Stomach (tissue), 9 donors: ENCODE results near the gene ERCC2. TPM values are rescaled to one million over a fixed set of nuclear protein-coding genes. Genes with fewer than 3 reads are reported as not detected.

Experiments used
- DNase-seq, 2 donors: peaks; one replicate each; pipeline versions ENCODE4 v3.0.0 to v3.0.0-alpha.2; 2013 to 2019
- H3K27ac ChIP-seq, 5 donors: fragments of 200-600 bp in 4 of 5; sonication (generic) in 4 of 5; one replicate each; pipeline ENCODE4 v1.5.1; 2013 to 2019; ENCODE audit warnings: mild to moderate bottlenecking in 1 of 5, moderate library complexity in 1 of 5
- H3K27me3 ChIP-seq, 3 donors: fragments of 200-600 bp; sonication (generic); one replicate each; pipeline ENCODE4 v1.5.1; 2017 to 2019; ENCODE audit warnings: mixed run types in 1 of 3
- H3K36me3 ChIP-seq, 4 donors: fragments of 200-600 bp; sonication (generic); 1 replicate in 3 of 4; 2 replicates in 1 of 4; pipeline ENCODE4 v1.5.1; 2016 to 2019
- H3K4me1 ChIP-seq, 4 donors: fragments of 200-600 bp; sonication (generic); one replicate each; pipeline ENCODE4 v1.5.1; 2016 to 2019
- H3K4me3 ChIP-seq, 4 donors: fragments of 200-600 bp; sonication (generic) in 3 of 4; one replicate each; pipeline ENCODE4 v1.5.1; 2016 to 2019; ENCODE audit warnings: mild to moderate bottlenecking in 1 of 4
- H3K9me3 ChIP-seq, 4 donors: fragments of 200-600 bp; sonication (generic); one replicate each; pipeline ENCODE4 v1.5.1; 2016 to 2019
- EP300 ChIP-seq: sonication (generic); formaldehyde crosslinking; IDR thresholded peaks from one replicate; pipeline ENCODE4 v1.6.1; 2017; ENCODE audit warnings: antibody characterized with exemption
- POLR2A ChIP-seq, 4 donors: fragments of 450-650 bp; IDR thresholded peaks; one replicate each; pipeline ENCODE4 v1.6.1; 2016; ENCODE audit warnings: antibody characterized with exemption in 4 of 4, control low read depth in 2 of 4, mild to moderate bottlenecking in 1 of 4, moderate library complexity in 1 of 4
- POLR2AphosphoS5 ChIP-seq, 3 donors: sonication (generic); formaldehyde crosslinking; IDR thresholded peaks; one replicate each; pipeline ENCODE4 v1.6.1; 2016; ENCODE audit warnings: antibody characterized with exemption in 3 of 3
- WGBS, 5 donors: extraction: QIAGEN DNeasy Blood & Tissue Kit in 3 of 5; methylation state at CpG; one replicate each; pipeline versions ENCODE4 v1.1.5 to v1.1.7; 2013 to 2018; 5-methylcytosine and 5-hydroxymethylcytosine counted together
- intact Hi-C: fragments of 100-400 bp; cut with DNase I; formaldehyde crosslinking; loops from one replicate; pipeline ENCODE4 v1.15.1; 2023; ENCODE audit warnings: low total_unique reads
- polyA plus RNA-seq, 3 donors: library from polyadenylated mRNA; stranded (reverse); fragments of 200-250 nt; gene quantifications; one replicate each; pipeline ENCODE4 v1.2.3, GENCODE V29; 2013
- total RNA-seq, 5 donors: library from RNA; depleted of rRNA; stranded (reverse); fragments of >200 nt; gene quantifications; one replicate each; pipeline versions ENCODE4 v1.1.0 to v1.2.3, GENCODE V29; 2014 to 2016
- TF ChIP-seq, protein P1 (sequence below), 7 experiments: fragments of 450-650 bp in 4 of 7; fragments of 200-600 bp in 3 of 7; sonication (generic) in 3 of 7; IDR thresholded peaks; one replicate each; pipeline ENCODE4 v1.5.1; 2016 to 2019; ENCODE audit warnings: antibody characterized with exemption in 7 of 7, control low read depth in 2 of 7, mild to moderate bottlenecking in 1 of 7
- donor health status: healthy with polysubstance abuse.
- donor health status: Bipolar disorder and iron deficiency.
- donor health status: healthy.

ERCC2 gene
- total and polyA plus RNA-seq, 8 donors: 5.3 to 77.3 (median 8.7) TPM

GRCh38 chr19:45356760-45357444 is 13.5 kb downstream of the ERCC2 start:
- Histone ChIP-seq H3K27me3 (no peaks in the 10 kb centered on the region), H3K4me3 (no peak overlapping the region), H3K4me1 (no peaks in the 10 kb centered on the region), H3K36me3 (peaks cover 18 to 96% (median 78%) of the 10 kb centered on the region in 4 donors), H3K9me3 (no peaks in the 10 kb centered on the region), H3K27ac (no peak overlapping the region)
- 88 to 93% (median 91%) methylated on average over 18 to 20 of the region's 20 CpGs for WGBS, 5 donors
- TF ChIP-seq POLR2A (IDR thresholded peaks at IDR 0.05) (no peak), EP300 (no peak)
- TF ChIP-seq, protein P1, sequence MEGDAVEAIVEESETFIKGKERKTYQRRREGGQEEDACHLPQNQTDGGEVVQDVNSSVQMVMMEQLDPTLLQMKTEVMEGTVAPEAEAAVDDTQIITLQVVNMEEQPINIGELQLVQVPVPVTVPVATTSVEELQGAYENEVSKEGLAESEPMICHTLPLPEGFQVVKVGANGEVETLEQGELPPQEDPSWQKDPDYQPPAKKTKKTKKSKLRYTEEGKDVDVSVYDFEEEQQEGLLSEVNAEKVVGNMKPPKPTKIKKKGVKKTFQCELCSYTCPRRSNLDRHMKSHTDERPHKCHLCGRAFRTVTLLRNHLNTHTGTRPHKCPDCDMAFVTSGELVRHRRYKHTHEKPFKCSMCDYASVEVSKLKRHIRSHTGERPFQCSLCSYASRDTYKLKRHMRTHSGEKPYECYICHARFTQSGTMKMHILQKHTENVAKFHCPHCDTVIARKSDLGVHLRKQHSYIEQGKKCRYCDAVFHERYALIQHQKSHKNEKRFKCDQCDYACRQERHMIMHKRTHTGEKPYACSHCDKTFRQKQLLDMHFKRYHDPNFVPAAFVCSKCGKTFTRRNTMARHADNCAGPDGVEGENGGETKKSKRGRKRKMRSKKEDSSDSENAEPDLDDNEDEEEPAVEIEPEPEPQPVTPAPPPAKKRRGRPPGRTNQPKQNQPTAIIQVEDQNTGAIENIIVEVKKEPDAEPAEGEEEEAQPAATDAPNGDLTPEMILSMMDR (IDR thresholded peaks at IDR 0.05): no peak
- intact Hi-C loops: no loop called here
- DNase-seq: no peak

DNA sequence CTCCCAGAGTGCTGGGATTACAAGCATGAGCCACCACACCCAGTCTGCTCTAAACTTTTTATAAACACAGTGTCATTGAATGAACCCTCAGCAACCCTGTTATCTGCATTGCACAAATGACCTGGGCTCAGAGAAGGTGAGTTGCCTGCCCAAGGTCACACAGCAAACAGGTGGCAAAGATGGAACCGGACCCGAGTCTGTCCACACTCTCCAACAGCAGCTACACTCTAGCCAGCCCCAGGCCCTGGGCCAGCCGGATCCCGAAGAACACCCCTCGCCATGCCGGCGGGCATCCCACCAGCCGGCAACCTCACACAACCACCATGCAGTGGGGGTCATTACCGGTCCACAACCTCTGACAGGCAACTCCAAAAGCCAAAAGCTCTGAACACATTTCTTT is 14.5 kb downstream of the ERCC2 start:
- intact Hi-C loops: no loop called here
- H3K4me1 ChIP-seq: no peaks in the 10 kb centered on the region
- H3K36me3 ChIP-seq: peaks cover 20 to 96% (median 78%) of the 10 kb centered on the region in 4 donors

DNA sequence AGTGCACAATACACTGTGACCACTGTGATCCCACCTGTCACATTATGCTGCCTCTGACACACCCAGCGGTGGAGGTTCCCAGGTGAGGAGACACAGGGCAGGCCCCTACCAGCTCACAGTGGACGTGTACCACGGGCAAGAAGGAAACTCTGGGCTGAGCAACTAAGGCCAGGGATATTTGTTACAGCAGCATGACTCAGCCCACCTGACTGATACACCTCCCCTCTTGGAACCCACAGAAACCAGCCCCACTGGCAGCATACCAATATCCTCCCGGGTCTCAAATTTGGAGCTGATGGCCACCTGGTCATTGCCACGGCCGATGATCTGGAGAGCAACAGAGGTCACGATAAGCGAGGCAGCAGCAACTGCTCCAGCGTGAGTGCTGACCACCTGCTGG is 15.0 kb downstream of the ERCC2 start:
- Histone ChIP-seq H3K4me1 (no peaks in the 10 kb centered on the region), H3K9me3 (no peaks in the 10 kb centered on the region), H3K27ac (no peak overlapping the region), H3K36me3 (peaks cover 20 to 96% (median 78%) of the 10 kb centered on the region in 4 donors), H3K27me3 (no peaks in the 10 kb centered on the region), H3K4me3 (no peak overlapping the region)
- WGBS, 5 donors: 94 to 99% (median 98%) methylated on average over 7 to 9 of the region's 9 CpGs
- DNase-seq: no peak
- no peak for TF ChIP-seq POLR2AphosphoS5 (IDR thresholded peaks at IDR 0.05)
- TF ChIP-seq, protein P1 (IDR thresholded peaks at IDR 0.05): no peak
- no peak for TF ChIP-seq POLR2A (IDR thresholded peaks at IDR 0.05)
- TF ChIP-seq EP300: no peak
- intact Hi-C loops: no loop called here

More for the DNA sequence above, 14.5 kb downstream of the ERCC2 start:
- no peak overlapping the region for H3K4me3 ChIP-seq
- DNase-seq: no peak
- no peaks in the 10 kb centered on the region for H3K9me3 ChIP-seq
- 96 to 100% (median 98%) methylated on average over 9 of the region's 9 CpGs for WGBS, 5 donors
- no peaks in the 10 kb centered on the region for H3K27me3 ChIP-seq
- no peak overlapping the region for H3K27ac ChIP-seq
- TF ChIP-seq, protein P1 (IDR thresholded peaks at IDR 0.05): no peak
- TF ChIP-seq POLR2AphosphoS5 (IDR thresholded peaks at IDR 0.05) (no peak), EP300 (no peak), POLR2A (IDR thresholded peaks at IDR 0.05) (no peak)

DNA sequence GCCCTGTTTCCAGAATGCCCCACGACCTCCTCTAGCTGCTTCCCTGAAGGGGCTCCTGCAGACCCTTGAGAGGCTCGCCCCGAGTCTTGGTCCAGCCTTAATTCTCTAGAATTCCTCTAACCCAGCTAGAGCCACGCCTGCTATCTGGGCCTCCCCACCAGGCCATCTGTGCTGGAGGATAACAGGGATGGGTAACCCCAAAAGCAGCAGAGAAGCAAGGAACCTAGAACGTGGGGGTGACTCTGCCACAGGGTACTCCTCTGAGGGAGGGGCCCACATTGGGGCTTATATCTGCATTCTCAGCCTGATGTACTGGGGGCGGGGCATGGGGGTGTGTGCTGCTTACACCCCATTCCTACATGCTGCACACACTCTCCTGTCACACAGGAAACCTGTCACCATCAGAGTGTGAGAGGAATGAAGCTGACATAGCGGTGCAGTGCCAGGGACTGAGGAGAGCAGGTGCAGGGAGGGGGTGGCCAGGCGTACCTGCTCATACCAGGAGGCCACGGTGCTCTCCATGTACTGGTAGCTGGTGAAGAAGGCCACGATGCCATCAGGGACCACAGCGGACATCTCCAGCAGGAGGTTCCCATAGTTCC is 16.0 kb downstream of the ERCC2 start:
- intact Hi-C loops: no loop called here
- Histone ChIP-seq H3K4me1 (no peaks in the 10 kb centered on the region), H3K4me3 (no peak overlapping the region), H3K36me3 (peaks cover 20 to 92% (median 78%) of the 10 kb centered on the region in 4 donors), H3K27me3 (no peaks in the 10 kb centered on the region), H3K27ac (no peak overlapping the region), H3K9me3 (no peaks in the 10 kb centered on the region)
- 91 to 98% (median 96%) methylated on average over 9 to 11 of the region's 11 CpGs for WGBS, 5 donors
- DNase-seq: no peak
- TF ChIP-seq POLR2AphosphoS5 (IDR thresholded peaks at IDR 0.05) (no peak), POLR2A (IDR thresholded peaks at IDR 0.05) (no peak), EP300 (no peak)
- TF ChIP-seq, protein P1 (IDR thresholded peaks at IDR 0.05): no peak
